Measurements from ENCODE around the gene NTHL1. TPM values are rescaled to one million over a fixed set of nuclear protein-coding genes. Genes with fewer than 3 reads are reported as not detected.
A peak's percentile ranks its signal among the peaks of the same experiment; 100 is the strongest.

NTHL1 gene
- total RNA-seq, 1 experiment from 2014 or later, result 93.3 TPM

DNA sequence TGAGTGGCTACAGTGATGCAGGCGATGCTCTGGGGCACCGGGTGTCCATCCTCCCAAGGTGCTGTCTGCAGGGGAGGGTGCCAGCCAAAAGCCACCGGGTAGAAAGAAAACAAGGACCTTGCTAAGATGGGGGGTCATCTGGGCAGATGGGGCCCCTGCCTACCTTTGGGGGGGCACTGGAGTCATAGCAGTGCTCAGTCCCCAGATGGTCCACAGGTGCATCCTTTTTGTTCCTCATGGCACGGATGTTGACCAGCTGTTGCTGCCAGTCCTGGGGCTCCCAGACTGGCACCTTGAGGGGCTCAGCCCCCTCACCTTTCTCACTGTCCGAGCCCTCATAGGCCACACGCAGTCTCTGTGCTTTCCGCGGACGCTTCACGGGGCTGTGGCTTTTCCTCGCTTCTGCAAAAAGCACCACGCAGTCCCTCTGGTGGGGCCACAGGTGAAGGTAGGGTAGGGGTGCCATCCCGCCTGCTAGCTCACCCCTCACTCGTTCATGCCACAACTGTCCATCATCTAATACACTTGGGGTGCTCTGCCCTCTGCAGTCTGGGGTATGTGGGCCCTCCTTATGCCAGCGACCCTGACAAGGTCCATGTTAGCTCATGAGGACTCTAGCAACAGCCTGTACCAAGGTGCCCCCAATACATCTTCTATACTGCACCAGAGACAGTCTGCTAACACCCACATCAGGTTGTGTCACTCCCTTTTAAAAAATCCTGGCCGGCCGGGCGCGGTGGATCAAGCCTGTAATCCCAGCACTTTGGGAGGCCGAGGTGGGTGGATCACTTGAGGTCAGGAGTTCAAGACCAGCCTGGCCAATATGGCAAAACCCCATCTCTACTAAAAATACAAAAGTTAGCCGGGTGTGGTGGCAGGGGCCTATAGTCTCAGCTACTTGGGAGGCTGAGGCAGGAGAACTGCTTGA is 1.4 kb downstream of the NTHL1 start:
- Mint-ChIP-seq H3K36me3 (peaks cover 2% of the 10 kb centered on the region; the same call in 1 of the 2 replicates), H3K27me3 (ENCODE audit: low read depth) (no peaks in the 10 kb centered on the region), H3K4me1 (peaks cover 10% of the 10 kb centered on the region), H3K9me3 (no peaks in the 10 kb centered on the region), H3K4me3 (peak overlapping the region; percentile 91), H3K27ac (no peak overlapping the region)
- no peak for ATAC-seq
- TF ChIP-seq ETV6 (CRISPR knock-in tag; IDR thresholded peaks at IDR 0.05), result no peak
- TF ChIP-seq, protein P1, sequence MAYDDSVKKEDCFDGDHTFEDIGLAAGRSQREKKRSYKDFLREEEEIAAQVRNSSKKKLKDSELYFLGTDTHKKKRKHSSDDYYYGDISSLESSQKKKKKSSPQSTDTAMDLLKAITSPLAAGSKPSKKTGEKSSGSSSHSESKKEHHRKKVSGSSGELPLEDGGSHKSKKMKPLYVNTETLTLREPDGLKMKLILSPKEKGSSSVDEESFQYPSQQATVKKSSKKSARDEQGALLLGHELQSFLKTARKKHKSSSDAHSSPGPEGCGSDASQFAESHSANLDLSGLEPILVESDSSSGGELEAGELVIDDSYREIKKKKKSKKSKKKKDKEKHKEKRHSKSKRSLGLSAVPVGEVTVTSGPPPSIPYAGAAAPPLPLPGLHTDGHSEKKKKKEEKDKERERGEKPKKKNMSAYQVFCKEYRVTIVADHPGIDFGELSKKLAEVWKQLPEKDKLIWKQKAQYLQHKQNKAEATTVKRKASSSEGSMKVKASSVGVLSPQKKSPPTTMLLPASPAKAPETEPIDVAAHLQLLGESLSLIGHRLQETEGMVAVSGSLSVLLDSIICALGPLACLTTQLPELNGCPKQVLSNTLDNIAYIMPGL (CRISPR knock-in tag; IDR thresholded peaks at IDR 0.05), result no peak
- CTCF ChIA-PET, result interaction anchor here (0.6 to 3.6 kb wide), 5 partner anchors 10 to 42 kb away, joined by 3 to 27 read pairs (median 20); no protein-coding TSS in a partner anchor
- POLR2A ChIA-PET, result interaction anchor here (1.4 kb wide), 1 partner anchor 85 kb away, joined by 5 read pairs; no protein-coding TSS in a partner anchor
- DNase-seq (ENCODE audit: low spot score), result no peak

DNA sequence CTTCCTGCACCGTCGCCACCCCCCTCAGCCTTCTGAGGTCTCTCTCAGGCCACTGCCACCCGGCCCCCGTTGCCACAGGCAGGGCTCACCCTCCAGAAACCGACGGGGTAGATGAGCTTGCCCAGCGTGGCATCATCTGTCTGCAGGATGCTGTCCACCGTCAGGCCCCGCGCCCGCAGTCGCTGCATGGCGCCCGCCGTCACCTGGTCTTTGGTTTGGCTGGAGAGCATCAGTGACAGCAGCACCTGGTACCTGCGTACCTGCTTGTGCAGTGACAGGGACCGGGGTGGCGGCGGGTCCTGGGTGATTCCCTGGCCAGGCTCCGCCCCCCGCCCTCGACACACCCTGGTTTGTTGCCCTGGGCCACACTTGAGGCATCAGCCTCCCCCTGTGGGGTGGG is 3.1 kb downstream of the NTHL1 start:
- DNase-seq (ENCODE audit: low spot score) (no peak), ATAC-seq (no peak)
- Mint-ChIP-seq H3K4me3 (no peak overlapping the region), H3K4me1 (peaks cover 10% of the 10 kb centered on the region), H3K27ac (no peak overlapping the region), H3K9me3 (no peaks in the 10 kb centered on the region), H3K27me3 (ENCODE audit: low read depth) (no peaks in the 10 kb centered on the region), H3K36me3 (no peaks in the 10 kb centered on the region; the same call in 1 of the 2 replicates)
- POLR2A ChIA-PET, result no interaction called here
- CTCF ChIA-PET, result interaction anchor here (0.6 to 0.8 kb wide), 2 partner anchors 46 to 338 kb away, joined by 3 to 5 read pairs; no protein-coding TSS in a partner anchor
- TF ChIP-seq SMAD3 (CRISPR knock-in tag; IDR thresholded peaks at IDR 0.05; ENCODE audit: borderline replicate concordance) (no peak), CBFB (CRISPR knock-in tag; IDR thresholded peaks at IDR 0.05; ENCODE audit: low read depth) (no peak)
- TF ChIP-seq, protein P2, sequence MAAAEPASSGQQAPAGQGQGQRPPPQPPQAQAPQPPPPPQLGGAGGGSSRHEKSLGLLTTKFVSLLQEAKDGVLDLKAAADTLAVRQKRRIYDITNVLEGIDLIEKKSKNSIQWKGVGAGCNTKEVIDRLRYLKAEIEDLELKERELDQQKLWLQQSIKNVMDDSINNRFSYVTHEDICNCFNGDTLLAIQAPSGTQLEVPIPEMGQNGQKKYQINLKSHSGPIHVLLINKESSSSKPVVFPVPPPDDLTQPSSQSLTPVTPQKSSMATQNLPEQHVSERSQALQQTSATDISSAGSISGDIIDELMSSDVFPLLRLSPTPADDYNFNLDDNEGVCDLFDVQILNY (CRISPR knock-in tag; IDR thresholded peaks at IDR 0.05), result no peak
- TF ChIP-seq, protein P3, sequence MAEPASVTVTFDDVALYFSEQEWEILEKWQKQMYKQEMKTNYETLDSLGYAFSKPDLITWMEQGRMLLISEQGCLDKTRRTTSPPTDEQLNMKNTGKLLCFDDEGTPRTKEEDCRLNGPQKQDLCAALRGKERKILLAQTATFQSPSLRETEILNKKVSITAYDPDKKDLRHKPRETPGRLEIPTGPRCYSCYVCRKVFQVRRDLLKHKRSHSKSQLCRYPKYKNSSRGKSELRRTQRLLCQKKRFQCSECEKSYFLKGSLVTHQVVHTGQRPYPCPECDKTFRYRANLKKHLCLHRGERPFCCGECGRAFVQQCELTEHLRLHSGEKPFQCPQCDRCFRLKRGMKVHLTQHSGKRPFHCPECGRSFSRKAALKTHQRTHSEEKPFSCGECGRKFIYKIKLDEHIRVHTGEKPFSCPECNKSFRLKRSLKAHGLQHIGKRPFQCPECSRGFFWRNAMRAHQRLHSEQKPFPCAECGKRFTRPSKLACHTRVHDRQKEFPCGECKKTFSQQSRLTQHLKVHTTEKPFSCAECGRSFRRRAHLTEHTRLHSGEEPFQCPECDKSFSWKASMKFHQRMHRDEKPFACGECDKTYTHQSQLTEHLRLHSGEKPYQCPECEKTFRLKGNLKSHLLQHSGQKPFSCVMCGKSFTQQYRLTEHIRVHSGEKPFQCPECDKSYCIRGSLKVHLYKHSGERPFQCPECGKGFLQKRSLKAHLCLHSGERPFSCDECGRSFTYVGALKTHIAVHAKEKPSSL (CRISPR knock-in tag; conservative IDR thresholded peaks at IDR 0.05), result no peak
- TF ChIP-seq, protein P4, sequence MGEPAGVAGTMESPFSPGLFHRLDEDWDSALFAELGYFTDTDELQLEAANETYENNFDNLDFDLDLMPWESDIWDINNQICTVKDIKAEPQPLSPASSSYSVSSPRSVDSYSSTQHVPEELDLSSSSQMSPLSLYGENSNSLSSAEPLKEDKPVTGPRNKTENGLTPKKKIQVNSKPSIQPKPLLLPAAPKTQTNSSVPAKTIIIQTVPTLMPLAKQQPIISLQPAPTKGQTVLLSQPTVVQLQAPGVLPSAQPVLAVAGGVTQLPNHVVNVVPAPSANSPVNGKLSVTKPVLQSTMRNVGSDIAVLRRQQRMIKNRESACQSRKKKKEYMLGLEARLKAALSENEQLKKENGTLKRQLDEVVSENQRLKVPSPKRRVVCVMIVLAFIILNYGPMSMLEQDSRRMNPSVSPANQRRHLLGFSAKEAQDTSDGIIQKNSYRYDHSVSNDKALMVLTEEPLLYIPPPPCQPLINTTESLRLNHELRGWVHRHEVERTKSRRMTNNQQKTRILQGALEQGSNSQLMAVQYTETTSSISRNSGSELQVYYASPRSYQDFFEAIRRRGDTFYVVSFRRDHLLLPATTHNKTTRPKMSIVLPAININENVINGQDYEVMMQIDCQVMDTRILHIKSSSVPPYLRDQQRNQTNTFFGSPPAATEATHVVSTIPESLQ (CRISPR knock-in tag; IDR thresholded peaks at IDR 0.05), result no peak

DNA sequence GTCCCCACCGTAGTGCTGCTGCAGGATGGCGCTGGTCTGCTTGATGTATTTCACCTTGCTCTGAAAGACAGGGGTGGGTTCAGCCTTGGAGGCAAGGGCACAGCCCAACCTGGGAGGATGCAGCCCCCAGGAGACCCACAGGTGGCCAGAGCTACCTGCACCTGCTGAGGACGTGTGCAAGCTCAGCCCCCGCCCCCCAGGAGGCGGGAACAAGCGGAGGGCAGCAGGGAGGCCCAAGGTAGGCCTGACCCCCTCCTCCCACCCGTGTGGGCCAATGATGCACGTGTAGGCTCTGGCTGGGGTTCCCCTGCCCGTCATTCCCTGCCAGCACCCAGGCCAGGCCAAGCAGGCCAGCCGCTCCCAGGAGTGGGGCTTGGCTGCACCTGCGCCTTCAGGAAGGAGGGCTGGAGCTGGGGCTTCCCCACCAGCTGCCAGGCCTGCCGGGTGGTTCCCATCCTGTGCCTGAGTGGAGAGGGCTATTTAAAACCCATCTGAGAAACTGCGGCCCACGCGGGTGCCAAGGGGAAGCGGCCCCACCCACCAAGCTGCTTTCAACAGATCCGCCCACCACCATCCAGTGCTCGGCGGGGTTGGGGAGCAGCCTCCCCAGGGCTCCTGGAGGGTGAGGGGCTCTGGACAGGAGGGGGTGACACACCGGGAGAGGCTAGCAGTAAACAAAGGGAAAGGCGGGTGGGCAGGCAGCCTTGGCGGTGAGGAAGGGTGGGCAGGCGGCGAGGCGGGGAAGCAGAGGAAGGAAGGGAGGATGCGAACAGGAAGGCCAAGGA is 3.8 kb downstream of the NTHL1 start:
- no peak for ATAC-seq
- CTCF ChIA-PET, result interaction anchor here (0.7 to 1.3 kb wide), 4 partner anchors 13 to 40 kb away, joined by 3 to 5 read pairs (median 3); no protein-coding TSS in a partner anchor
- no peak for TF ChIP-seq SOX15 (CRISPR knock-in tag; IDR thresholded peaks at IDR 0.05)
- TF ChIP-seq GABPB1 (CRISPR knock-in tag; IDR thresholded peaks at IDR 0.05), result no peak
- TF ChIP-seq, protein P5, sequence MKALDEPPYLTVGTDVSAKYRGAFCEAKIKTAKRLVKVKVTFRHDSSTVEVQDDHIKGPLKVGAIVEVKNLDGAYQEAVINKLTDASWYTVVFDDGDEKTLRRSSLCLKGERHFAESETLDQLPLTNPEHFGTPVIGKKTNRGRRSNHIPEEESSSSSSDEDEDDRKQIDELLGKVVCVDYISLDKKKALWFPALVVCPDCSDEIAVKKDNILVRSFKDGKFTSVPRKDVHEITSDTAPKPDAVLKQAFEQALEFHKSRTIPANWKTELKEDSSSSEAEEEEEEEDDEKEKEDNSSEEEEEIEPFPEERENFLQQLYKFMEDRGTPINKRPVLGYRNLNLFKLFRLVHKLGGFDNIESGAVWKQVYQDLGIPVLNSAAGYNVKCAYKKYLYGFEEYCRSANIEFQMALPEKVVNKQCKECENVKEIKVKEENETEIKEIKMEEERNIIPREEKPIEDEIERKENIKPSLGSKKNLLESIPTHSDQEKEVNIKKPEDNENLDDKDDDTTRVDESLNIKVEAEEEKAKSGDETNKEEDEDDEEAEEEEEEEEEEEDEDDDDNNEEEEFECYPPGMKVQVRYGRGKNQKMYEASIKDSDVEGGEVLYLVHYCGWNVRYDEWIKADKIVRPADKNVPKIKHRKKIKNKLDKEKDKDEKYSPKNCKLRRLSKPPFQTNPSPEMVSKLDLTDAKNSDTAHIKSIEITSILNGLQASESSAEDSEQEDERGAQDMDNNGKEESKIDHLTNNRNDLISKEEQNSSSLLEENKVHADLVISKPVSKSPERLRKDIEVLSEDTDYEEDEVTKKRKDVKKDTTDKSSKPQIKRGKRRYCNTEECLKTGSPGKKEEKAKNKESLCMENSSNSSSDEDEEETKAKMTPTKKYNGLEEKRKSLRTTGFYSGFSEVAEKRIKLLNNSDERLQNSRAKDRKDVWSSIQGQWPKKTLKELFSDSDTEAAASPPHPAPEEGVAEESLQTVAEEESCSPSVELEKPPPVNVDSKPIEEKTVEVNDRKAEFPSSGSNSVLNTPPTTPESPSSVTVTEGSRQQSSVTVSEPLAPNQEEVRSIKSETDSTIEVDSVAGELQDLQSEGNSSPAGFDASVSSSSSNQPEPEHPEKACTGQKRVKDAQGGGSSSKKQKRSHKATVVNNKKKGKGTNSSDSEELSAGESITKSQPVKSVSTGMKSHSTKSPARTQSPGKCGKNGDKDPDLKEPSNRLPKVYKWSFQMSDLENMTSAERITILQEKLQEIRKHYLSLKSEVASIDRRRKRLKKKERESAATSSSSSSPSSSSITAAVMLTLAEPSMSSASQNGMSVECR (CRISPR knock-in tag; IDR thresholded peaks at IDR 0.05; ENCODE audit: borderline replicate concordance), result no peak
- TF ChIP-seq NR1H2 (CRISPR knock-in tag; IDR thresholded peaks at IDR 0.05), result no peak
- TF ChIP-seq, protein P6, sequence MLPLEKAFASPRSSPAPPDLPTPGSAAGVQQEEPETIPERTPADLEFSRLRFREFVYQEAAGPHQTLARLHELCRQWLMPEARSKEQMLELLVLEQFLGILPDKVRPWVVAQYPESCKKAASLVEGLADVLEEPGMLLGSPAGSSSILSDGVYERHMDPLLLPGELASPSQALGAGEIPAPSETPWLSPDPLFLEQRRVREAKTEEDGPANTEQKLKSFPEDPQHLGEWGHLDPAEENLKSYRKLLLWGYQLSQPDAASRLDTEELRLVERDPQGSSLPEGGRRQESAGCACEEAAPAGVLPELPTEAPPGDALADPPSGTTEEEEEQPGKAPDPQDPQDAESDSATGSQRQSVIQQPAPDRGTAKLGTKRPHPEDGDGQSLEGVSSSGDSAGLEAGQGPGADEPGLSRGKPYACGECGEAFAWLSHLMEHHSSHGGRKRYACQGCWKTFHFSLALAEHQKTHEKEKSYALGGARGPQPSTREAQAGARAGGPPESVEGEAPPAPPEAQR (CRISPR knock-in tag; IDR thresholded peaks at IDR 0.05), result no peak
- TF ChIP-seq RELA (CRISPR knock-in tag; IDR thresholded peaks at IDR 0.05; ENCODE audit: borderline replicate concordance), result no peak
- TF ChIP-seq ETV6 (CRISPR knock-in tag; IDR thresholded peaks at IDR 0.05), result no peak

More for the DNA sequence above, 3.8 kb downstream of the NTHL1 start:
- no peak overlapping the region for H3K4me3 Mint-ChIP-seq
- no peaks in the 10 kb centered on the region for H3K27me3 Mint-ChIP-seq (ENCODE audit: low read depth)
- no peak for DNase-seq (ENCODE audit: low spot score)
- H3K27ac Mint-ChIP-seq, result no peak overlapping the region
- H3K36me3 Mint-ChIP-seq, result no peaks in the 10 kb centered on the region; the same call in 1 of the 2 replicates
- POLR2A ChIA-PET, result no interaction called here
- H3K9me3 Mint-ChIP-seq, result no peaks in the 10 kb centered on the region
- H3K4me1 Mint-ChIP-seq, result peaks cover 9% of the 10 kb centered on the region
